ENCODE data around the gene CD2BP2. TPM values are rescaled to one million over a fixed set of nuclear protein-coding genes. Genes with fewer than 3 reads are reported as not detected.

CD2BP2 gene
- total and polyA plus RNA-seq, 2 of the 13 experiments (the other 11 are each of a cell fraction or from before 2014, with no cell fraction given) = 24.9 to 54.6 TPM

DNA sequence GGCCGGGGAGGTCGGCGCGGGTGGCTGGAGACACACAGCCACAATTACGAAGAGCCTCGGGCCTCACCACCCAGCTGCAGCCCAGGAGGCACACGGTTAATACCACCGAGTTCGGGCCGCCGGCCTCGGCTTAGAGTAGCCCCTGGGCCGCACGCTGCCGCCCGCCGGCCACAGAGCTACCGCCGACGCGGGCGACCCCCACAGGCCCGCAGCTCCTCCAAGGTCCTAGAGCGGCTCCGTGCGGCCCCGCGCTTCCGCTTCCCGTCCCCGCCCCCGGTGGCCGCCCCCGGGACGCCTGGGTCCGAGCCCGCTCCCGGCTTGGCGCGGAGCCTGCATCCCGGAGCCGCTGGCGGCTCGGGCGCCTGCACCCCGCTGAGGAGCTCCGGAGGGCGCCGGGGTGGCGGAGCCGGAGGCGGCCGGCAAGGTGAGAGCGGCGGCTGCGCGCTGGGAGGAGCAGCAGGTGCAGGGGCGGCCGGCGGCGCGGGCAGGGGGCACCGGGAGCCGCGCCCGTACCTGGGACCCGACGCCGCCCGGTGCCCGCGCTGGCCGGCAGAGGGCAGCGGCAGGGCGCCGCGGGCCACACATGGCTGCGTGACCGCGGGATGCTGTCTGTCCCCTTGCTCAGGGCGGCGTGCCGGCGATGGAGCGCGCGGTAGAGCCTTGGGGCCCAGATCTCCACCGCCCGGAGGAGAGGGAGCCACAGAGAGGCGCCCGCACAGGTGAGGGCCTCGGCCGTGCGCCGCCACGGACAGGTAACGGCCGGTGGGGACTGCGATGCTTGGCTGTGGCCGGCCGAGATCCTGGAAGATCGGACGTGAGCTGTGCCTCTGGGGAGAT, 40.3 kb upstream of the CD2BP2 start, which contains the start of gene ZNF48 (continued):
- peak; percentile 59; the same call in 1 of the 2 replicates for TF ChIP-seq NRL (CRISPR knock-in tag; IDR thresholded peaks at IDR 0.05; ENCODE audit: borderline replicate concordance)
- TF ChIP-seq ZNF790 (CRISPR knock-in tag; IDR thresholded peaks at IDR 0.05; ENCODE audit: borderline replicate concordance) = peak; percentile 88; the same call in 1 of the 2 replicates
- no peak for TF ChIP-seq ZNF644 (CRISPR knock-in tag; IDR thresholded peaks at IDR 0.05; ENCODE audit: low read depth)
- TF ChIP-seq, protein P1, sequence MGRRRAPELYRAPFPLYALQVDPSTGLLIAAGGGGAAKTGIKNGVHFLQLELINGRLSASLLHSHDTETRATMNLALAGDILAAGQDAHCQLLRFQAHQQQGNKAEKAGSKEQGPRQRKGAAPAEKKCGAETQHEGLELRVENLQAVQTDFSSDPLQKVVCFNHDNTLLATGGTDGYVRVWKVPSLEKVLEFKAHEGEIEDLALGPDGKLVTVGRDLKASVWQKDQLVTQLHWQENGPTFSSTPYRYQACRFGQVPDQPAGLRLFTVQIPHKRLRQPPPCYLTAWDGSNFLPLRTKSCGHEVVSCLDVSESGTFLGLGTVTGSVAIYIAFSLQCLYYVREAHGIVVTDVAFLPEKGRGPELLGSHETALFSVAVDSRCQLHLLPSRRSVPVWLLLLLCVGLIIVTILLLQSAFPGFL (CRISPR knock-in tag; IDR thresholded peaks at IDR 0.05) = no peak
- TF ChIP-seq YEATS2 (CRISPR knock-in tag; IDR thresholded peaks at IDR 0.05; ENCODE audit: borderline replicate concordance) = peak; percentile 77; the same call in 1 of the 2 replicates
- TF ChIP-seq GZF1 (CRISPR knock-in tag; IDR thresholded peaks at IDR 0.05) = no peak
- TF ChIP-seq ZFAT (CRISPR knock-in tag; conservative IDR thresholded peaks at IDR 0.05) = no peak
- TF ChIP-seq, protein P2, sequence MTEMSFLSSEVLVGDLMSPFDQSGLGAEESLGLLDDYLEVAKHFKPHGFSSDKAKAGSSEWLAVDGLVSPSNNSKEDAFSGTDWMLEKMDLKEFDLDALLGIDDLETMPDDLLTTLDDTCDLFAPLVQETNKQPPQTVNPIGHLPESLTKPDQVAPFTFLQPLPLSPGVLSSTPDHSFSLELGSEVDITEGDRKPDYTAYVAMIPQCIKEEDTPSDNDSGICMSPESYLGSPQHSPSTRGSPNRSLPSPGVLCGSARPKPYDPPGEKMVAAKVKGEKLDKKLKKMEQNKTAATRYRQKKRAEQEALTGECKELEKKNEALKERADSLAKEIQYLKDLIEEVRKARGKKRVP (CRISPR knock-in tag; IDR thresholded peaks at IDR 0.05) = peak in 1 of 2 experiments; percentile 27; a peak in 1 of 4 replicates
- peak; percentile 79; the same call in 1 of the 2 replicates for TF ChIP-seq ZNF83 (CRISPR knock-in tag; IDR thresholded peaks at IDR 0.05; ENCODE audit: borderline replicate concordance)
- peak; percentile 30 for TF ChIP-seq NFYC (CRISPR knock-in tag; IDR thresholded peaks at IDR 0.05)
- peak; percentile 79; the same call in 1 of the 2 replicates for TF ChIP-seq ZNF792 (CRISPR knock-in tag; IDR thresholded peaks at IDR 0.05)
- TF ChIP-seq ZNF75D (CRISPR knock-in tag; IDR thresholded peaks at IDR 0.05; ENCODE audit: borderline replicate concordance) = no peak
- no peak for TF ChIP-seq NONO (IDR thresholded peaks at IDR 0.05)
- TF ChIP-seq NONO (CRISPR knock-in tag; conservative IDR thresholded peaks at IDR 0.05) = peak; percentile 87
- peak; percentile 76; the same call in 1 of the 2 replicates for TF ChIP-seq ZNF441 (CRISPR knock-in tag; IDR thresholded peaks at IDR 0.05; ENCODE audit: borderline replicate concordance)
- peak; percentile 78; the same call in 1 of the 2 replicates for TF ChIP-seq MED1 (CRISPR knock-in tag; IDR thresholded peaks at IDR 0.05)
- TF ChIP-seq, protein P3, sequence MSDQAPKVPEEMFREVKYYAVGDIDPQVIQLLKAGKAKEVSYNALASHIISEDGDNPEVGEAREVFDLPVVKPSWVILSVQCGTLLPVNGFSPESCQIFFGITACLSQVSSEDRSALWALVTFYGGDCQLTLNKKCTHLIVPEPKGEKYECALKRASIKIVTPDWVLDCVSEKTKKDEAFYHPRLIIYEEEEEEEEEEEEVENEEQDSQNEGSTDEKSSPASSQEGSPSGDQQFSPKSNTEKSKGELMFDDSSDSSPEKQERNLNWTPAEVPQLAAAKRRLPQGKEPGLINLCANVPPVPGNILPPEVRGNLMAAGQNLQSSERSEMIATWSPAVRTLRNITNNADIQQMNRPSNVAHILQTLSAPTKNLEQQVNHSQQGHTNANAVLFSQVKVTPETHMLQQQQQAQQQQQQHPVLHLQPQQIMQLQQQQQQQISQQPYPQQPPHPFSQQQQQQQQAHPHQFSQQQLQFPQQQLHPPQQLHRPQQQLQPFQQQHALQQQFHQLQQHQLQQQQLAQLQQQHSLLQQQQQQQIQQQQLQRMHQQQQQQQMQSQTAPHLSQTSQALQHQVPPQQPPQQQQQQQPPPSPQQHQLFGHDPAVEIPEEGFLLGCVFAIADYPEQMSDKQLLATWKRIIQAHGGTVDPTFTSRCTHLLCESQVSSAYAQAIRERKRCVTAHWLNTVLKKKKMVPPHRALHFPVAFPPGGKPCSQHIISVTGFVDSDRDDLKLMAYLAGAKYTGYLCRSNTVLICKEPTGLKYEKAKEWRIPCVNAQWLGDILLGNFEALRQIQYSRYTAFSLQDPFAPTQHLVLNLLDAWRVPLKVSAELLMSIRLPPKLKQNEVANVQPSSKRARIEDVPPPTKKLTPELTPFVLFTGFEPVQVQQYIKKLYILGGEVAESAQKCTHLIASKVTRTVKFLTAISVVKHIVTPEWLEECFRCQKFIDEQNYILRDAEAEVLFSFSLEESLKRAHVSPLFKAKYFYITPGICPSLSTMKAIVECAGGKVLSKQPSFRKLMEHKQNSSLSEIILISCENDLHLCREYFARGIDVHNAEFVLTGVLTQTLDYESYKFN (CRISPR knock-in tag; conservative IDR thresholded peaks at IDR 0.05) = peak; percentile 48; the same call in 1 of the 2 replicates
- TF ChIP-seq, protein P4, sequence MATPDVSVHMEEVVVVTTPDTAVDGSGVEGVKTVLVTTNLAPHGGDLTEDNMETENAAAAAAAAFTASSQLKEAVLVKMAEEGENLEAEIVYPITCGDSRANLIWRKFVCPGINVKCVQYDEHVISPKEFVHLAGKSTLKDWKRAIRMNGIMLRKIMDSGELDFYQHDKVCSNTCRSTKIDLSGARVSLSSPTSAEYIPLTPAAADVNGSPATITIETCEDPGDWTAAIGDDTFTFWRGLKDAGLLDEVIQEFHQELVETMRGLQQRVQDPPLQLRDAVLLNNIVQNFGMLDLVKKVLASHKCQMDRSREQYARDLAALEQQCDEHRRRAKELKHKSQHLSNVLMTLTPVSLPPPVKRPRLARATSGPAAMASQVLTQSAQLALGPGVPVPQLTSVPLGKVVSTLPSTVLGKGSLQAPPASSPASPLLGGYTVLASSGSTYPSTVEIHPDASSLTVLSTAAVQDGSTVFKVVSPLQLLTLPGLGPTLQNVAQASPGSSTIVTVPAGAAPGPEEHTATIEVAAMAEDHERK (CRISPR knock-in tag; IDR thresholded peaks at IDR 0.05; ENCODE audit: low read depth) = peak; percentile 57; the same call in 1 of the 2 replicates
- TF ChIP-seq, protein P5, sequence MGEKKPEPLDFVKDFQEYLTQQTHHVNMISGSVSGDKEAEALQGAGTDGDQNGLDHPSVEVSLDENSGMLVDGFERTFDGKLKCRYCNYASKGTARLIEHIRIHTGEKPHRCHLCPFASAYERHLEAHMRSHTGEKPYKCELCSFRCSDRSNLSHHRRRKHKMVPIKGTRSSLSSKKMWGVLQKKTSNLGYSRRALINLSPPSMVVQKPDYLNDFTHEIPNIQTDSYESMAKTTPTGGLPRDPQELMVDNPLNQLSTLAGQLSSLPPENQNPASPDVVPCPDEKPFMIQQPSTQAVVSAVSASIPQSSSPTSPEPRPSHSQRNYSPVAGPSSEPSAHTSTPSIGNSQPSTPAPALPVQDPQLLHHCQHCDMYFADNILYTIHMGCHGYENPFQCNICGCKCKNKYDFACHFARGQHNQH (CRISPR knock-in tag; IDR thresholded peaks at IDR 0.05) = peak; percentile 36
- 0 out of 2 replicates have a peak, but pooled peaks have one; percentile 47 for TF ChIP-seq ZNF737 (CRISPR knock-in tag; IDR thresholded peaks at IDR 0.05; ENCODE audit: borderline replicate concordance)
- TF ChIP-seq DNMT3B (CRISPR knock-in tag; conservative IDR thresholded peaks at IDR 0.05) = peak; percentile 52; the same call in 1 of the 2 replicates
